A673 (cell line): ENCODE data around the gene CYBRD1.

Source experiments
- CTCF ChIP-seq: fragments of 300-800, 200-600 bp; sonication (generic); conservative IDR thresholded peaks from 2 replicates; pipeline ENCODE4 v1.5.1; 2017; ENCODE audit warnings: low read depth, mild to moderate bottlenecking, antibody characterized with exemption, low read length, moderate library complexity, mixed read lengths
- EZH2 ChIP-seq: fragments of 200-600 bp; sonication (generic); IDR thresholded peaks from 2 replicates; pipeline ENCODE4 v1.6.1; 2017; ENCODE audit warnings: borderline replicate concordance, low read depth, mild to moderate bottlenecking, mixed read lengths, antibody characterized with exemption, low read length; ENCODE audit not compliant: poor library complexity, severe bottlenecking

- TF ChIP-seq CTCF = no peak
- no peak for TF ChIP-seq EZH2
Observed at GRCh38 chr2:171530378-171530777, 8.1 kb downstream of the CYBRD1 start.
